Lower lobe of right lung (tissue), 2 donors: ENCODE data around the gene METTL21C. TPM values are rescaled to one million over a fixed set of nuclear protein-coding genes. Genes with fewer than 3 reads are reported as not detected.

Experiments used
- ATAC-seq, 2 donors: fragments of 200-7000 bp; cut with Tn5 transposase; one replicate each; pipeline ENCODE4 v1.9.1; 2020 to 2022; ENCODE audit warnings: mild to moderate bottlenecking in 2 of 2, moderate library complexity in 2 of 2
- DNase-seq: peaks from one replicate; pipeline ENCODE4 v3.0.0-alpha.2; 2020
- H3K27ac ChIP-seq: fragments of 200-600 bp; one replicate; pipeline ENCODE4 v1.8.0; 2022
- H3K27me3 ChIP-seq: fragments of 200-600 bp; one replicate; pipeline ENCODE4 v1.8.0; 2022; ENCODE audit warnings: low read depth
- H3K36me3 ChIP-seq: fragments of 200-600 bp; one replicate; pipeline ENCODE4 v1.8.0; 2022; ENCODE audit warnings: mild to moderate bottlenecking
- H3K4me1 ChIP-seq: fragments of 200-600 bp; one replicate; pipeline ENCODE4 v1.8.0; 2022
- H3K4me3 ChIP-seq: fragments of 200-600 bp; one replicate; pipeline ENCODE4 v1.8.0; 2022; ENCODE audit warnings: mild to moderate bottlenecking
- H3K9me3 ChIP-seq: fragments of 200-600 bp; one replicate; pipeline ENCODE4 v1.8.0; 2022
- CTCF ChIP-seq: fragments of 200-600 bp; IDR thresholded peaks from one replicate; pipeline ENCODE4 v1.8.0; 2022; ENCODE audit warnings: antibody characterized with exemption, mild to moderate bottlenecking
- intact Hi-C: fragments of 100-400 bp; cut with DNase I; formaldehyde crosslinking; loops from one replicate; pipeline ENCODE4 v1.11.0; 2022
- total RNA-seq: library from RNA; stranded (reverse); fragmentation: NEBNext Ultra II Directional; extraction: Animal tissue kit (Norgen Biotek cat#: 25700); gene quantifications from one replicate; pipeline ENCODE4 v1.2.1, GENCODE V29; 2021
- donor health status: DM: no; HTN: yes; CAD: no; lungs with severe emphysema.

Gene METTL21C
- total RNA-seq, 1 donor from 2014 or later: not detected

- no peaks in the 10 kb centered on the region for H3K27me3 ChIP-seq
- H3K27ac ChIP-seq: no peak overlapping the region
- no peaks in the 10 kb centered on the region for H3K36me3 ChIP-seq
- no peak overlapping the region for H3K4me3 ChIP-seq
- intact Hi-C loops: no loop called here
- H3K9me3 ChIP-seq: no peaks in the 10 kb centered on the region
- H3K4me1 ChIP-seq: no peaks in the 10 kb centered on the region
- ATAC-seq (no peak), DNase-seq (no peak)
- no peak for TF ChIP-seq CTCF
These were observed 14.1 kb upstream of the METTL21C start for GRCh38 chr13:102708991-102709390.

GRCh38 chr13:102708211-102708610 lies 13.4 kb upstream of the METTL21C start:
- Histone ChIP-seq H3K27me3 (no peaks in the 10 kb centered on the region), H3K36me3 (no peaks in the 10 kb centered on the region), H3K4me3 (no peak overlapping the region), H3K27ac (no peak overlapping the region), H3K9me3 (no peaks in the 10 kb centered on the region), H3K4me1 (no peaks in the 10 kb centered on the region)
- no peak for ATAC-seq
- intact Hi-C loops: no loop called here
- DNase-seq: no peak
- no peak for TF ChIP-seq CTCF

- H3K27ac ChIP-seq: no peak overlapping the region
- no peaks in the 10 kb centered on the region for H3K27me3 ChIP-seq
- ATAC-seq (peak in 1 of 2 donors; percentile 37), DNase-seq (no peak)
- intact Hi-C loops: no loop called here
- H3K4me3 ChIP-seq: no peak overlapping the region
- H3K9me3 ChIP-seq: no peaks in the 10 kb centered on the region
- no peaks in the 10 kb centered on the region for H3K4me1 ChIP-seq
- no peak for TF ChIP-seq CTCF
- no peaks in the 10 kb centered on the region for H3K36me3 ChIP-seq
These were observed 12.6 kb upstream of the METTL21C start for GRCh38 chr13:102707467-102707866.

GRCh38 chr13:102704238-102705058 lies 9.6 kb upstream of the METTL21C start:
- H3K4me1 ChIP-seq: no peaks in the 10 kb centered on the region
- ATAC-seq (no peak), DNase-seq (no peak)
- H3K27ac ChIP-seq: no peak overlapping the region
- no peaks in the 10 kb centered on the region for H3K36me3 ChIP-seq
- no peak for TF ChIP-seq CTCF
- H3K9me3 ChIP-seq: no peaks in the 10 kb centered on the region
- intact Hi-C loops: no loop called here
- no peaks in the 10 kb centered on the region for H3K27me3 ChIP-seq
- H3K4me3 ChIP-seq: no peak overlapping the region

- ATAC-seq (no peak), DNase-seq (no peak)
- Histone ChIP-seq H3K27me3 (no peaks in the 10 kb centered on the region), H3K4me1 (no peaks in the 10 kb centered on the region), H3K9me3 (no peaks in the 10 kb centered on the region), H3K27ac (no peak overlapping the region), H3K36me3 (no peaks in the 10 kb centered on the region), H3K4me3 (no peak overlapping the region)
- TF ChIP-seq CTCF: no peak
- intact Hi-C loops: no loop called here
These were observed 8.8 kb upstream of the METTL21C start for GRCh38 chr13:102703726-102704035.
